Activated gamma-delta T cell treated with anti-CD3 and anti-CD28 coated beads, Interleukin-2, amount 50 U/mL, for 16 hours (primary cell): ENCODE data around the gene C4B.
"Not testable (repeated sequence)": the region's sequence is repeated elsewhere in the genome, so short reads cannot be mapped to it uniquely, and the experiment has no call there.

Source experiments
- DNase-seq: peaks from one replicate; pipeline ENCODE4 v3.0.0-alpha.2; 2020; ENCODE audit warnings: low read depth

C4B gene

GRCh38 chr6:32053314-32053713 is 38.7 kb downstream of the C4B start:
- DNase-seq: not testable (repeated sequence)

- not testable (repeated sequence) for DNase-seq
These were observed 41.2 kb downstream of the C4B start for GRCh38 chr6:32055756-32056155.

GRCh38 chr6:32056254-32056653 is 41.7 kb downstream of the C4B start:
- no peak for DNase-seq

GRCh38 chr6:32057966-32058365 is 43.4 kb downstream of the C4B start:
- DNase-seq: no peak

- DNase-seq: no peak
These were observed 43.9 kb downstream of the C4B start for GRCh38 chr6:32058511-32058963.

- DNase-seq: no peak
These were observed 46.5 kb downstream of the C4B start for GRCh38 chr6:32060966-32061655.

GRCh38 chr6:32064706-32065105 is 50.1 kb downstream of the C4B start:
- no peak for DNase-seq

GRCh38 chr6:32067521-32067920 is 52.9 kb downstream of the C4B start:
- not testable (repeated sequence) for DNase-seq

GRCh38 chr6:32068315-32068714 is 53.7 kb downstream of the C4B start:
- DNase-seq: not testable (repeated sequence)

- no peak for DNase-seq
These were observed 54.3 kb downstream of the C4B start for GRCh38 chr6:32068867-32069266.

GRCh38 chr6:32069460-32069859 is 54.9 kb downstream of the C4B start:
- DNase-seq: no peak

GRCh38 chr6:32069878-32070515 is 55.4 kb downstream of the C4B start:
- DNase-seq: no peak

- DNase-seq: no peak
These were observed 56.4 kb downstream of the C4B start for GRCh38 chr6:32070814-32071543.

- DNase-seq: no peak
These were observed 58.5 kb downstream of the C4B start for GRCh38 chr6:32073101-32073500.

- DNase-seq: no peak
These were observed 59.0 kb downstream of the C4B start for GRCh38 chr6:32073613-32074012.

- DNase-seq: no peak
These were observed 60.5 kb downstream of the C4B start for GRCh38 chr6:32074996-32075532.

GRCh38 chr6:32075781-32076180 is 61.2 kb downstream of the C4B start:
- DNase-seq: no peak

GRCh38 chr6:32076321-32076809 is 61.8 kb downstream of the C4B start:
- no peak for DNase-seq

- DNase-seq: no peak
These were observed 65.1 kb downstream of the C4B start for GRCh38 chr6:32079566-32080290.

- DNase-seq: no peak
These were observed 66.8 kb downstream of the C4B start for GRCh38 chr6:32081168-32081990.

- DNase-seq: no peak
These were observed 67.9 kb downstream of the C4B start for GRCh38 chr6:32082478-32082877.
